Erythroblast (primary cell): ENCODE data around the gene TM4SF18.

Experiments used
- GATA1 ChIP-seq: IDR thresholded peaks from 2 replicates; pipeline ENCODE4 v1.6.1; 2011; ENCODE audit warnings: low read depth, mild to moderate bottlenecking, control low read depth, low read length, moderate library complexity
- POLR2A ChIP-seq: IDR thresholded peaks from 2 replicates; pipeline ENCODE4 v1.6.1; 2011; ENCODE audit warnings: mild to moderate bottlenecking, low read length

- no peak for TF ChIP-seq POLR2A
- no peak for TF ChIP-seq GATA1
These were observed 7.0 kb upstream of the TM4SF18 start for GRCh38 chr3:149340310-149340933.
